SIG-M5 (cell line): Measurements from ENCODE around the gene PTPRK.

Experiments used
- DNase-seq: peaks from one replicate; lab custom pipeline; 2025; lab: John Stamatoyannopoulos, UW

PTPRK gene

GRCh38 chr6:128343706-128344105 lies 176.7 kb downstream of the PTPRK start:
- DNase-seq = no peak

DNA sequence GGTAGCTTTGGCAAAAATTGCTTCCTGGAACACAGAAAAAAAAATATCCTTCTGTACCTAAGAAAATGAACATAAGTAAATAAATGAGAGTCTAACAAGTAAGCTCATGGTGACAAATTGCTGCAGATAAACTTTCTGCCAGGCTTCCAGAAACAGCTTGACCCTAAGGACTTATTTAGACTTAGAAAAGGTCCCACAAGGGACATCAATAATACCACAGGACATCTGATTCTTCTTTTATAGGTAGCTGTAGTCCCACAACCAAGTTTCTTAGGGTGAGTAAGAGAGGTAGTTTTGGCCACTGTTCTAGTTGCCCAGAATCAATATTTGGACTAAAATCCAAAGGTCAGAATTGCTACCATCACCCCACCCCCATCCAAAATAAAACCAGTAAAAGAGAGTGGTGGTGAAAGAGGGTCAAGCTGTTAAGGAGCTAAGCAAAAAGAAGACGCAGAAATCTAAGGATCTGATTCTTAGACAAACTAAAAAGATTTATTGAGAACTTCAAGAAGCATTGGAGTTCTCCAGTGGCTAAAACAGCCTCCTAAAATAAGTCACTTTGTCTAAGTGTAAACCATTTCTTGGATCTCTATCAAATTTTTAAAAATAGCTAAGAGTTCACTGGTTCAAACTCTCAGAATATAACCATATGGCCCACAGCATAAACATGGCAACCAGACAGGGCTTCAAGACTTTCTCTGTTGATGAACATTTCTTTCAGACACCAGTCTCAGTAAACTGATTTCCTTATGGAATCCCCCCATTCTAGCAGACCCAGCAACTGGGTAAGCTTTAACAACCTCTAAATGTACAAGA lies 180.6 kb downstream of the PTPRK start:
- no peak for DNase-seq

- DNase-seq = no peak
Observed at GRCh38 chr6:128337619-128338018, 182.8 kb downstream of the PTPRK start.

GRCh38 chr6:128336436-128337095 lies 183.8 kb downstream of the PTPRK start:
- DNase-seq = no peak

GRCh38 chr6:128335963-128336362 lies 184.4 kb downstream of the PTPRK start:
- no peak for DNase-seq

- no peak for DNase-seq
Observed at GRCh38 chr6:128333581-128334223, 186.7 kb downstream of the PTPRK start.

DNA sequence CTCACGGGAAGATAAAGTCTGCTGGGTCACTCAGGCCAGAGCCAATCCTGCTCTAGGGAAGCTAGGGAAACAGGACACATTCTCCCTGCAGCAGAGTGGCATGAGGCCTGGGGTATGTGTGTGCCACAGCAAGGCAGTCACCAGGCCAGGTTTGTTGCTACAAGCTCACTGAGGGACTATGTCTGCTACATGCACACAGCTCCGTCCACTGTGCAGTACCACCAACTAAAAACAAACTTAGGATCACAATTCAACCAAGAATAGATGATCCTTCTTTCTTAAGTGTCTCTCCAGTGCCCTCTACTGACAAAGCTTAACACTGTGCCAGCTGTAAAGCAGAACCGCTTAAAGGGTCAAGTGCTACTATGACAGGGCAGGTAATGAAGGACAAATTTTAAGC lies 192.5 kb downstream of the PTPRK start:
- no peak for DNase-seq

DNA sequence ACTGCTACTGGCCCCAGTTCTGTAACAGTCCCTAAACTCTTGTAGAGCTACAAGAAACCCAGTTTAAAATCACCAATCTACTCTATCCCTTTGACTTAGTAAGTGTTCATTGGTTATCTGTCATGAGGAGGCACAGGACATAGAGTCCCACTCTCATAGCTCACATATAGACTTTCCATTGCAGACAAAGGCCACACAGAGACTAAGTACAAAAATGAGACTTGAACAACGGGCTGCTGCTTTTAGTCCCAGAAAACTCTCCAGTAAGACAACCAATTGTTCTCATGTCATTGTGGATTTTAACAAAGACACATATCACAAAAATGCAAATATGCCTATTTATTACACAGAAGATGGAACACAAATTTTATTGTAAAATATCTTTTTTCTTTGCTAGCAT lies 197.4 kb downstream of the PTPRK start:
- no peak for DNase-seq

GRCh38 chr6:128319946-128320345 lies 200.5 kb downstream of the PTPRK start:
- no peak for DNase-seq

- no peak for DNase-seq
Observed at GRCh38 chr6:128319157-128319556, 201.2 kb downstream of the PTPRK start.

- DNase-seq = no peak
Observed at GRCh38 chr6:128316258-128316929, 204.0 kb downstream of the PTPRK start.

GRCh38 chr6:128314190-128314589 lies 206.2 kb downstream of the PTPRK start:
- DNase-seq = no peak

DNA sequence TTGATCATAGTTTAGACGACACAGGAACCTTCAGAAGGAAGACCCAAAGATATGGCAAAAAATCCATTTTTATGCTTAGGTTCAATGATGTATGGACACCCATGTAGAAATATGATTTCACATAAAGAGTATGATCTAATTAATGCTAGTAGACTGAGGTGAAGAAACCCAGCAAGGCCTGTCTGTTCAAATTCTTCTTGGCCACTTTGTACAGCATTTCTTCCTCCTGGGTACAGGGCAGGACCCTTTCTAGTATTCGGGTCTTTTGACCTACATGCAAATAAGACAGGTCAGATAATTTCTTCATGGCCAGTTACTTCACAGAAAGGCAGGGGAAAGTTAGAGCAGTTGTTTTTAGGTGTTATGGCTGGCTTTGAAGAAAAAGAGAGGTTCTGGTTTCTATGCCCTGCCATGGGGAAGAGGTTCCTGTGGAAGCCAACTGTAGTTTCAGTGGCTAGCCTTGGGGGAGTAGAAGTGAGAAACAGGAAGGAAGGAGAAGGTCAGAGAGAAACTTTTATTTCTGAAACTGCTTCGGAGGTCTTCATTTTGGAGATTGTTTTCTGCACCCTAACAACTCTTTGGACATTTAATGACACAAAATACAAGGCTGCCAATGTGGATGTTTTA lies 208.3 kb downstream of the PTPRK start:
- no peak for DNase-seq

DNA sequence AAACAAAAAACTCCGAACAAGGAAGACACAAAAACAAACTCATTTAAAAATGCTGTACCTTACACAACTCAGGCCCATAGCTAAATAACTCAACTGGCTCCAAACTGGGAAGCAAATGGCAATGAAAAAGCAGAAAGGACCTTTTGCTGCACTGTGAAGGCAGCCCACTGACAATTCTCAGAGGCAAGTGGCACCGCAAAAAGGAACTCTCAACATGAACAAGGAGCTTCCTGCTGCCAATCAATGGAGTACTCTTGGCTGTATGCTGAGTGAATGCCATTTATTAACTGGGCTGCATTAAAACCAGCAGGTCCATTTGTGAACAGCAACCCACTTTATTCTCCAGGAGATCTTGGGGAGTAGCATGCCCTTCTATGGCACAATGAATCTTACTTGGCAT lies 209.9 kb downstream of the PTPRK start:
- DNase-seq = no peak

DNA sequence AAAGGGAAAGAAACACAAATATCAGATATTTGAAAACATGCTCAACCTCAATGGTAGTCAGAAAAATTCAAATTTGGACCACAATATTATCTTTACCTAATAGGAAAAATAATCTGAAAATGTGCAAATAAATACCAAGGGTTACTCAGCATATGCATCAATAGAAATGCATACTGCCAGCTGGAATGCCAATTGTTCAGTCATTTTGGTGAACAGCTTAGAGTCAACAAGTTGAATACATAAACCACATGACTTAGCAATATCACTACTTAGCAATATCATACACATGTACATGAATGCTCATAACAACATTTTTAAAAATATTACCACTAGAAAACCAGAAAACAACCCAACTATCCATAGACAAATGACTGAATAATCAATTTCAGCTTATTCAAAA lies 212.7 kb downstream of the PTPRK start:
- no peak for DNase-seq

DNA sequence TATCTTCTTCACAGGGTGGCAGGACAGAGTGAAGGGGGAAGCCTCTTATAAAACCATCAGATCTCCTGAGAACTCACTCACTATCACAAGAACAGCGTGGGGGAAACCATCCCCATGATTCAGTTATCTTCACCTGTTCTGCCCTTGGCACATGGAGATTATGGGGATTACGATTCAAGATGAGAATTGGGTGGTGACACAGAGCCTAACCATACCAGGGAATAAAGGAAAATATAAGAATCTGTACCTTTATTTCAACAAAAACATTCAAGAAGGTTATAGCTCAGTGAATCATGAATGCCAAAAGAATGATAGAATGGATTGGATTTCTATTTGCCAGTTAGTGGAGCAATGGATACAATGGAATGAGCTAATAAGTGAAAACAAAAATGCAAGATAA lies 214.4 kb downstream of the PTPRK start:
- DNase-seq = no peak

DNA sequence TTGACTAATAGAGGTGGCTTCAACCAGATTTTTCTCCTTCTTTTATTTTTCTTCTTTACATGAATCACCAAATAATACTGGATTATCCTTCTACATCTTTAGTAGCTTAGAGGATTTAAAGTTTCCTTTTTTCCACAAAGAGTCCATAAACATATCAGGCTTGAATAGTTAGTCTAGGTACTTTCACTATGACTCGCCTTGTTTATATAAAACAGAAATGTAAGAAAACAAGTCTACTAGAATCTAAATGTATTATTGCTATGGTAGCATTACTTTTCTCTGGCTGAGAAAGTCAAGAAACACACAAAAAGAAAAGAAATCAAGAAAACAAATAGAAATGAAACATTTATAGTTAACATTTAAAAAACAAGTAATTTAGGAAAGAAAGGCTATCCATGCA lies 215.2 kb downstream of the PTPRK start:
- no peak for DNase-seq

DNA sequence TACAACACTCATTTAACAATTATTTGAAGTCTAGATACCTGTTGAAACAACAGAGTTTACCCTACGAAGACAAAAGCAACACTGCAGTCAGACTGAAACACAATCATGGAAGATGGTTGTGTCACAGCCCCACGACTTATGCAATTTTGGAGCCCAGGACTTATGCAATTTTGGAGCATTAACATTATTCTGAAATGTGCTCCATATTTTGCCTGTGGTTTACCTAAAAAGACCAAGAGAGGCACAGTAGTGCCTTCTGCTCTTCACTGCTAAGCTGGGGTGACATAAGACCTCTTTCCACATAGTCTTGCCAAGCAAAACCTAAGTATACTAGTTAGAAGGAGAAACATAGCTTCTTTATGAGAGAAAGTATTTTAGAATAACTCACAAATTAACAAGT lies 216.5 kb downstream of the PTPRK start:
- DNase-seq = peak; percentile 60

DNA sequence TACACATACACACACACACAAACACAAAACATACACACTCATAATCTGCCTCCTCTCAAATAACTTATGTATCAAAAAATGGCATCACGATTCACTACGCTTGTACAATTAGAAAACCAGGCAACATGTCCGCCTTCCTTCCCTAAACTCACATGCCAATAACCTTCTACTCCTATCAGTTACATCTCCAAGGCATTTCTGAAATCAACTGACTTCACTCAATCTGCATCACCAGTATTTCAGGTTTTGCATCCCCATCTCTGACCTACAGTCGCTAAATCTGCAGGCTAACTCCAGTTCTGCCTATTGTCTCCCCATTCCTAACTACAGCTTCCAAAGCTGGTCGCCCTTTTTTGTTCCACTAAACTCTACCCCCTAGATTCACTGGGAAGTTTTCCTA lies 217.5 kb downstream of the PTPRK start:
- no peak for DNase-seq

DNA sequence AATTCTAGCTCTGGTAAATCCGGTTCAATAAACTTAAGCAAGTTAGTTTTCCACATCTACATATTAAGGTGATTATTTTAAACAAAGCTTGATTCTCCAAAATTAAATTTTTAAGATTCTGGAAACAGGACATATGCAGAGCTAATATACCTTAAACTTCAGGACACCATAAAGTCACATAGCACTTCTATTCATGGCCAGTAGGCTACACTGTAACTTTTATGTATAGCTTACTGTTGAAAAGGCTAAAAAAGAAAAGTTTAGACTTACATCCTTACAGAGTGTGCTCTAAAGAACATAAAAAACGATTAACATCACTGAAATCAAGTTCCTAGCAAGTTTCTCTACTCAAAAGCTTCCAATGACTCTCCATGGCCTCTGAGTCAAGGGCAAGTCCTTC lies 224.7 kb downstream of the PTPRK start:
- no peak for DNase-seq

- no peak for DNase-seq
Observed at GRCh38 chr6:128290221-128290620, 230.2 kb downstream of the PTPRK start.

DNA sequence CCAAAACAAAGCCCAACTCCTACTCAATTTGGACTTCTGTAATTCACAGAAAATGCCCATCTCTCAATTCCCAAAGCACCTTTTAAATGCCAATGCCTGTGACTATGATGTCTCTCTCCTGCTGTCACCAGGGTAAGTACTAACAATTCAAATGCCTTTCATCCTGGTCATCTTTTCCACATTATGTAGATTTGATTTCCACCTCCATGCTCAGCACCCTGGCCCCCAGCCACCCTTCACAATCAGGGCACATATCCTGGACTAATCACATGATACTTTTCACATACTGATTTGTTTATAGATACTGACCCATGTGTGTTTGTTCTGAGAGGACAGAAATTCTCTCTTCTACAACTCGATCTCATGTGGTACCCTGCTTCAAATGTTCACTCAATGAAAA lies 236.3 kb downstream of the PTPRK start:
- no peak for DNase-seq
